Cardiac fibroblast (primary cell): ENCODE measurements around the gene MED15.
A peak's percentile ranks its signal among the peaks of the same experiment; 100 is the strongest.

Experiments
- DNase-seq, 2 donors: peaks; one replicate each; pipeline versions ENCODE4 v3.0.0 to v3.0.0-alpha.2; 2010; ENCODE audit warnings: low read depth in 2 of 2
- H3K4me3 ChIP-seq, 2 donors: replicated peaks in 1 of 2; 1 replicate in 1 of 2; 2 replicates in 1 of 2; pipeline ENCODE4 v1.5.1; 2011; ENCODE audit warnings: low read depth in 2 of 2, low read length in 2 of 2, mild to moderate bottlenecking in 2 of 2, moderate library complexity in 1 of 2
- CTCF ChIP-seq: IDR thresholded peaks from one replicate; pipeline ENCODE4 v1.5.1; 2011; ENCODE audit warnings: low read depth, mild to moderate bottlenecking, low read length, inconsistent platforms

The MED15 gene

GRCh38 chr22:20581503-20582170, 74.2 kb downstream of the MED15 start:
- no peak for TF ChIP-seq CTCF
- DNase-seq = no peak
- H3K4me3 ChIP-seq = no peak overlapping the region

GRCh38 chr22:20582171-20582511, 74.7 kb downstream of the MED15 start:
- DNase-seq = no peak
- no peak for TF ChIP-seq CTCF
- H3K4me3 ChIP-seq = no peak overlapping the region

GRCh38 chr22:20582520-20583361, 75.3 kb downstream of the MED15 start:
- no peak for DNase-seq
- TF ChIP-seq CTCF = no peak
- no peak overlapping the region for H3K4me3 ChIP-seq

GRCh38 chr22:20583471-20583922, 76.1 kb downstream of the MED15 start:
- TF ChIP-seq CTCF = peak; percentile 4
- no peak for DNase-seq
- no peak overlapping the region for H3K4me3 ChIP-seq

GRCh38 chr22:20584029-20584871, 76.8 kb downstream of the MED15 start:
- no peak overlapping the region for H3K4me3 ChIP-seq
- no peak for TF ChIP-seq CTCF
- no peak for DNase-seq

GRCh38 chr22:20584872-20585638, 77.6 kb downstream of the MED15 start:
- DNase-seq = no peak
- no peak overlapping the region for H3K4me3 ChIP-seq
- no peak for TF ChIP-seq CTCF
